Uterus (tissue), 2 donors: ENCODE measurements around the gene TMEM59.

ENCODE experiments used
- CTCF ChIP-seq, 4 experiments: fragments of 200-600 bp in 2 of 4; fragments of 450-650 bp in 2 of 4; sonication (generic) in 2 of 4; IDR thresholded peaks; one replicate each; pipeline ENCODE4 v1.5.1; 2016 to 2019; ENCODE audit warnings: antibody characterized with exemption in 4 of 4, mild to moderate bottlenecking in 2 of 4, moderate library complexity in 1 of 4
- POLR2A ChIP-seq, 2 donors: fragments of 450-650 bp; IDR thresholded peaks; one replicate each; pipeline ENCODE4 v1.6.1; 2016; ENCODE audit warnings: antibody characterized with exemption in 2 of 2, mild to moderate bottlenecking in 1 of 2, moderate library complexity in 1 of 2

GRCh38 chr1:54018635-54019034 is 34.4 kb downstream of the TMEM59 start:
- TF ChIP-seq CTCF (IDR thresholded peaks at IDR 0.05) (no peak), POLR2A (IDR thresholded peaks at IDR 0.05) (no peak)
